ENCODE results near the gene NCOR1.

NCOR1 gene

DNA sequence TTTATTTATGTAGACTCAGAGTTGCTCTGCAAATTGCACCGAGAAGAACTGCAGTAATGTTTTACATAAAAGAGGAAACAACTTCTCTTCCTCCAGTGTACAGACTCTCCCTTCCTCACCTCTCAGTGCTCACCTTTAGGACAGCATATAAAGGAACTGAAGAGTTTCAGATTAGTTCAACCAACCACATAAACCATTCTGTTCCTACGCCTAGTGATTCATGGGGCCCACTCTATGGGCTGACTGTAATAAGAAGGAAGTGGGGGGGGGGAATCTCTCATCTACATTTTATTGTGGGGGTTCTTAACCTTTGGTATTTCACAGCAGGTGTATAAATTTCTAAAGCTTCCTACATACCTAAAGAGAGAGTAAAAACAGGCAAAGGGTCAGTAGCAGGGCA, 234.1 kb downstream of the NCOR1 start:
- Histone ChIP-seq H3K9ac (no peak overlapping the region), H2AFZ (ENCODE audit: low read depth) (no peak overlapping the region), H3K27me3 (ENCODE audit: insufficient read depth, low read depth) (no peaks in the 10 kb centered on the region), H3K4me2 (no peak overlapping the region), H3K36me3 (ENCODE audit: insufficient read depth) (no peaks in the 10 kb centered on the region), H4K20me1 (ENCODE audit: insufficient read depth) (no peaks in the 10 kb centered on the region), H3K4me1 (ENCODE audit: low read depth, poor library complexity, severe bottlenecking) (no peaks in the 10 kb centered on the region), H3K79me2 (ENCODE audit: insufficient read depth, low read depth) (no peaks in the 10 kb centered on the region), H3K4me3 (IDR thresholded peaks at IDR 0.05; ENCODE audit: insufficient read depth, low read depth, low read length) (no peak overlapping the region), H3K27ac (no peak overlapping the region)
- no peak for TF ChIP-seq CTCF (conservative IDR thresholded peaks at IDR 0.05; ENCODE audit: low read depth, low read length)

Measured in KMS-11 (cell line).